Activated T-cell treated with anti-CD3 and anti-CD28 coated beads, Interleukin-2, amount 50 U/mL, for 72 hours (primary cell): ENCODE results near the gene TMEM170A. TPM values are rescaled to one million over a fixed set of nuclear protein-coding genes. Genes with fewer than 3 reads are reported as not detected.
"Not testable (repeated sequence)": the region's sequence is repeated elsewhere in the genome, so short reads cannot be mapped to it uniquely, and the experiment has no call there.

Experiments
- ATAC-seq, 2 donors: fragments of 150-1000 bp; cut with Tn5 transposase; replicated peaks in 1 of 2; 2 replicates each; pipeline ENCODE4 v1.10.0; 2021; ENCODE audit warnings: moderate library complexity in 2 of 2, mild to moderate bottlenecking in 1 of 2
- DNase-seq, 2 donors: peaks; one replicate each; pipeline ENCODE4 v3.0.0; 2021 to 2022; ENCODE audit warnings: mixed read lengths in 1 of 2
- H3K27ac Mint-ChIP-seq: one replicate; pipeline ENCODE4 v1.8.0; 2022; ENCODE audit warnings: mild to moderate bottlenecking, moderate library complexity, mixed read lengths
- H3K27me3 Mint-ChIP-seq: one replicate; pipeline ENCODE4 v1.8.0; 2022; ENCODE audit warnings: low read depth, mixed read lengths
- H3K36me3 Mint-ChIP-seq, 2 donors: one replicate each; pipeline ENCODE4 v1.8.0; 2022; ENCODE audit warnings: mixed read lengths in 2 of 2, mild to moderate bottlenecking in 1 of 2; ENCODE audit not compliant: insufficient read depth in 2 of 2
- H3K4me1 Mint-ChIP-seq: one replicate; pipeline ENCODE4 v1.8.0; 2022; ENCODE audit warnings: low read depth, mixed read lengths
- H3K4me3 Mint-ChIP-seq, 2 donors: one replicate each; pipeline ENCODE4 v1.8.0; 2022; ENCODE audit warnings: mild to moderate bottlenecking in 2 of 2, mixed read lengths in 2 of 2, moderate library complexity in 2 of 2
- H3K9me3 Mint-ChIP-seq, 2 donors: one replicate each; pipeline ENCODE4 v1.8.0; 2022; ENCODE audit warnings: mixed read lengths in 2 of 2
- total RNA-seq, 2 donors: library from RNA; stranded (reverse); gene quantifications; one replicate each; pipeline ENCODE4 v1.2.3, GENCODE V29; 2022

Gene TMEM170A
- total RNA-seq, 2 donors from 2014 or later = 34.8 to 34.9 TPM

DNA sequence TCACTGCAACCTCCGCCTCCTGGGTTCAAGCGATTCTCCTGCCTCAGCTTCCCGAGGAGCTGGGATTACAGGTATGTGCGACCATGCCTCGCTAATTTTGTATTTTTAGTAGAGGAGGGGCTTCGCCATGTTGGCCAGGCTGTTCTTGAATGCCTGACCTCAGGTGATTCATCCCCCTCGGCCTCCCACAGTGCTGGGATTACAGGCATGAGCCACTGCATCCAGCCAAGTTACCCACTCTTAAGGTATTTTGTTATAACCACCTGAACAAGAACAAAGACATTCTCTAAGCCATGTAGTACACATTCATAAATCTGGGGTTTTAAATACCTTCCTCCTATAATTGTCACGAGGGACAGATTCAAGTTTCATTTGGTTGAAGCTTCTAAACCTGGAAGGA, 12.3 kb upstream of the TMEM170A start:
- H3K9me3 Mint-ChIP-seq = no peaks in the 10 kb centered on the region
- peaks cover 17% of the 10 kb centered on the region for H3K27me3 Mint-ChIP-seq
- ATAC-seq = no peak
- no peak overlapping the region for H3K4me3 Mint-ChIP-seq
- peaks cover 3% of the 10 kb centered on the region for H3K4me1 Mint-ChIP-seq
- no peak for DNase-seq
- H3K27ac Mint-ChIP-seq = no peak overlapping the region
- H3K36me3 Mint-ChIP-seq = no peaks in the 10 kb centered on the region

DNA sequence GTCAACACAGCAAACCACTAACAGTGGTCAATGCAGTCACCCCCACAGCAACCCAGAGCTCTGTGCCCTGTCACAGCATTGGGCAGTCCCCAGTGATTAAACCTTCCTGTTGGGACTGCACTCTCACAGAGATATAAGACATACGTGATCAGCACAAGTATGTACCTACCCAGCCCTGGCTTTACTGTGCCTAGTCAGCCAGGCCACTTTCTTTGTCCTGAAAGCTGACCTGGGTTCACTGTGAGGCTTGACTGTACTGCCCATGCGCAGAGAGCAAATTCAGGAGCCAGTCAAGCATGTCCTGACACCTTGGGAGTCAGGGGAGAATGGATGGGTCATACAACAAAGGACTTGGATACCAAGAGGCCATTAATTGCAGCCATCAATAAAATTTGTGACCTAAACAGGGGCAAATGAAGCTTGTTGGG, 10.9 kb upstream of the TMEM170A start:
- H3K4me3 Mint-ChIP-seq = no peak overlapping the region

DNA sequence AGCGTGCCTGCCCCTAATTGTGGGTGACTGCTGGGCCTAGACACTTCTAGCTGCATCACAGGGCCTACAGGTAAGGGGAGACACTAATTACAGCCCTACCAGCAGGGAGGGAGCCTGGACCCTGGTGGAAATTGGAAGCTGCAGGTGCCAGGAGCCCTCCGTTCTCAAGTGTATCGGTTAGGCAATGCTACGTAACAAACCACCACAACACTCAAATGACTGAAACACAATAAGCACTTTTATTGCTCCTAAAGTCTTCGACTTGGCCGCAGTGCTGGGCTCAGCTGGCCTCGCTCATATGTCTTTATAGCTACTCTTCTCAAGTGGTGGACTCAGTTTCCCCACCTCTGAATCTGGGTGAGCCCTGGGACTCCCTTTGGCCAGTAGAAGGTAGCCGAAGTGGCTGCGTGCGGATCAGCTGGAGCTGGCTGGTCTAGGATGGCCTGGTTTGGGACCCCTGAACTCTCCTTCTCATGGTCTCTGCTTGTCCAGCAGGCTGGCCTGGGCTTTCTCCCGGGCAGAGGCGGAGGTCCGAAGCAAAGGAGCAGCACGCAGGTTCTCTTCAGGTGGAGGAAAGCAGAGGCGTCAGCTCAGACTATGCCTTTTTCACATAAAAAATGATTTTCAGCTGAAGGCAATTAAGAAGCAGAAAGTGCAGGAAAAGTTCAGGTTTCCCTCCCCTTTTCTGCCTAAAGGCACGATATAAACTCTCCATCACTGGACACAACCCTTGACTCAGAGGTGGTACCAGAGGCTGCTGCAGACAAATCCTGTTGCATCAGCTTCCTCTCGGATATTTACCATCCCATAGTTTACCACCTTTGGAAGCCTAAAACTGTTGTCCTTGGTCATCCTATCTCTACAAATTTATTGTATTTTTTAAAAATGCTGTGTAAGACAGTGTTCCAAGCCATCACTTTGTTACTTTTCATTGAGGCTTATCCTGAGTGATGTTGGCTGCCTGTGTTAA, 8.7 kb upstream of the TMEM170A start:
- Mint-ChIP-seq H3K4me3 (no peak overlapping the region), H3K9me3 (no peaks in the 10 kb centered on the region), H3K27ac (no peak overlapping the region), H3K27me3 (peaks cover 12% of the 10 kb centered on the region), H3K36me3 (no peaks in the 10 kb centered on the region), H3K4me1 (peaks cover 6% of the 10 kb centered on the region)
- no peak for DNase-seq
- no peak for ATAC-seq

More for the DNA sequence above, 10.9 kb upstream of the TMEM170A start:
- Mint-ChIP-seq H3K27ac (no peak overlapping the region), H3K27me3 (peaks cover 12% of the 10 kb centered on the region), H3K4me1 (peaks cover 6% of the 10 kb centered on the region), H3K9me3 (no peaks in the 10 kb centered on the region), H3K36me3 (no peaks in the 10 kb centered on the region)
- ATAC-seq (peak; percentile 52 to 81), DNase-seq (no peak)

DNA sequence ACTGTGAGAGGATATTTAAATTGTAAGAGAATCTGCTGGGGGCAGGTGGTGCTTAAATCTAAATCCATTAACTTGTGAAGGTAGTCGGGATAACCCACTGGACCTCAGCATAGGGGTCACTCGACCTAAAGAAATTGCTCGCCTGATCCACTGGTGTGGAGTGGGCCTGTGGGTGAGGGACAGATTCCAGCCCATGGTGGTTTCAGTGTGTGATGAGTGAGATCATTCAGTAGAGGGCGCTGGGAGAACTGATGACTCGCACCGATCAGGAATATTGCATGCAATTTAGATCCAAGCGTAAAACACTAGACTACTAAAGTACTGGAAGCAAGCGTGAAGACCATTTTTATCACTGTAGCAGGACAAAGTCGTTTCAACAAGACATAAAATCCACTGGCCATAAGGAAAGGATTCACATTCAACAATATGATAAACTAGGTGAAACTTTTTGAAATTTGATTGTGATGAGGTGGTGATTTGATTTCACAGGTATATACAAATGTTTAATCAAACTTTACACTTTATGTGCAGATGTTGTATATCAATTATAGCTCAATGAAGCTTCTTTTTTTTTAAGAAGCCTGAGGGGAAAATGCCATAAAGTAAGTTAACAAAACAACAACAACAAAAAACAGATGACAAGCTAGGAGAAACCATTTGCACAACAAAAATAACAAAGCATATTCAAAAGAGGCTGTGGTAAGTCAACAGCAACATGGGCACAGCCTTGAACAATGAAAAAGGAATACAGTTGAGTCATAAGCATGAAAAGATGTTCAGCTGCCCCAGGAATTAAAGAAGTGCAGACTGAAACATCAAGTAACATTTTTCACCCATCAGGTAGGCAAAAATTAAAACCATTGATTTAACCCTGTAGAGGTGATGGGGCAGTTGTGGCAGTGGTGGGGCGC, 7.5 kb upstream of the TMEM170A start:
- no peak overlapping the region for H3K4me3 Mint-ChIP-seq
- no peak overlapping the region for H3K27ac Mint-ChIP-seq
- peaks cover 6% of the 10 kb centered on the region for H3K4me1 Mint-ChIP-seq
- no peaks in the 10 kb centered on the region for H3K36me3 Mint-ChIP-seq
- DNase-seq = peak; percentile 26 to 45
- peaks cover 3% of the 10 kb centered on the region for H3K27me3 Mint-ChIP-seq
- ATAC-seq = peak; percentile 66 to 68
- H3K9me3 Mint-ChIP-seq = no peaks in the 10 kb centered on the region

DNA sequence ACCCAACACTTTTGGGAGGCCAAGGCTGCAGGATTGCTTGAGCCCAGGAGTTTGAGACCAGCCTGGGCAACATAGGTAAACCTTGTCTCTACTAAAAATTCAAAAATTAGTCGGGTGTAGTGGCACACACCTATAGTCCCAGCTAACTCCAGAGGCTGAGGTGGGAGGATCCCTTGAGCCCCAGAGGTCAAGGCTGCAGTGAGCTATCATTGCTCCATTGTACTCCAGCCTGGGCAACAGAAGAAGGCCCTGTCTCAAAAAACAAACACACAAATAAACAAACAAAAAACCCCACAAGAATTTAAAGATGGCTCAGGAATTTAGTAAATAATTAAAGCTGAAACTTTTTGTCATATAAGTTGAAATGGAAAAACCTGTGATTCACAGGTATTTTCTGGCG, 2.3 kb upstream of the TMEM170A start:
- ATAC-seq = no peak
- no peaks in the 10 kb centered on the region for H3K27me3 Mint-ChIP-seq
- no peak overlapping the region for H3K27ac Mint-ChIP-seq
- no peaks in the 10 kb centered on the region for H3K9me3 Mint-ChIP-seq
- H3K36me3 Mint-ChIP-seq = peaks cover 5 to 6% of the 10 kb centered on the region in 2 donors
- no peak for DNase-seq
- H3K4me3 Mint-ChIP-seq = no peak overlapping the region
- H3K4me1 Mint-ChIP-seq = peaks cover 29% of the 10 kb centered on the region

DNA sequence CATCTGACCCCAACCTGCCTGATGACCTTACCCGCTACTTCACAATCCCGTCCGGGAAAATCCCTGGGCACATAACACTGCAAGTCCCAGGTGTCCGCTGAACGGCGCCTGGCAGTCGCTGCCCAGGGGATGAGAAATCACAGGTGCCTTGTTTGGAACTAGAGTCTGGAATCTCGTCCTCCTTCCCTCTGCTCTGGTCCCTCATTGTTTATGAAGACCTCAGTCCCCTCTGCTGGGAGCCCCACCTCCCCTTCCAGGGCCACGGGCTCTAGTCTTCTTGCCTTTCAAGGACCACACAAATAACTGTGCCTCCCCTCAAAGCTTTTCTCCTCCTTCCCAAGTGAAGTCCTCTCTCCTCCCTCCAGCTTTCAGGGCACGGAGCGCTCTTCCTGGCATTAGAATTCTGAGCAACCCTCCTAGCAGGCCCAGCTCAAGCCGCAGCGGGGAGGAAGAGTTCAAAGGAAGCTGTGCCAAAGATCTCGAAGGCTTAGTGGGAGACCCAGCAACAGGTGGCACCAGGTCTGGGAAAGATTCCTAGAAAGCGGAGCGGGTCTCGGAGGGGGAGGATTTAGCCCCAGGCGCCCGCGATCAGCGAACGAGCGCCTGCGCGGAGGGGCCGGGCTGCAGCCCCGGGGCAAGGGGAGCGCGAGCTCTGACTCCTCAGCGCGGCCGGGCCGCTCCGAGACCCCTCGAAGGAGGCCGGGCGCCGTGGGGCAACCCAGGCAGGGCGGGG, 934 bp downstream of the TMEM170A start:
- H3K9me3 Mint-ChIP-seq, H3K27me3 Mint-ChIP-seq: not testable (repeated sequence)
- peak; percentile 1 to 5 for ATAC-seq
- DNase-seq = peak; percentile 36 to 49
- peak overlapping the region; percentile 95 for H3K27ac Mint-ChIP-seq
- H3K4me3 Mint-ChIP-seq = peak overlapping the region; percentile 83 to 98
- peaks cover 50% of the 10 kb centered on the region for H3K4me1 Mint-ChIP-seq
- peaks cover 6 to 12% of the 10 kb centered on the region in 2 donors for H3K36me3 Mint-ChIP-seq

DNA sequence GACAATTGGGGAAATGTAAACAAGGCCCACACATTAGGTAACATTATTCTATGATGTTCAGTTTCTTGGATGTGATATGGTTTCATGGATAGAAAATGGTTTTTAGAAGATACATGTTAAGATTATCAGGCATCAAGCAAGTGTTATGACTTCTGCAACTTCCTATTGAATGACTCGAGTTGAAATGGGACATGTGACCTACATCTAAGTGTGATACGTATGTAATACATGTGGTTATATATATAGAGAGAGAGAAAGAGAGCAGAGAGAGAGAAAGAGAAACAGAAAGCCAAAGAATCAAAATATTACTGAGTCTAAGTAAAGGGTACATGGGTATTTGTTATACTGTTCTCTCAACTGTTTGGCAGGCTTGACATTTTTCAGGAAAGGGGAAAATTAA, 1.7 kb downstream of the TMEM170A start:
- H3K36me3 Mint-ChIP-seq = peaks cover 6 to 12% of the 10 kb centered on the region in 2 donors
- H3K27me3 Mint-ChIP-seq = no peaks in the 10 kb centered on the region
- ATAC-seq (peak; percentile 26 to 36), DNase-seq (no peak)
- peaks cover 0 to 2% of the 10 kb centered on the region in 2 donors for H3K9me3 Mint-ChIP-seq
- peak overlapping the region; percentile 83 to 98 for H3K4me3 Mint-ChIP-seq
- peaks cover 56% of the 10 kb centered on the region for H3K4me1 Mint-ChIP-seq
- H3K27ac Mint-ChIP-seq = peak overlapping the region; percentile 76

DNA sequence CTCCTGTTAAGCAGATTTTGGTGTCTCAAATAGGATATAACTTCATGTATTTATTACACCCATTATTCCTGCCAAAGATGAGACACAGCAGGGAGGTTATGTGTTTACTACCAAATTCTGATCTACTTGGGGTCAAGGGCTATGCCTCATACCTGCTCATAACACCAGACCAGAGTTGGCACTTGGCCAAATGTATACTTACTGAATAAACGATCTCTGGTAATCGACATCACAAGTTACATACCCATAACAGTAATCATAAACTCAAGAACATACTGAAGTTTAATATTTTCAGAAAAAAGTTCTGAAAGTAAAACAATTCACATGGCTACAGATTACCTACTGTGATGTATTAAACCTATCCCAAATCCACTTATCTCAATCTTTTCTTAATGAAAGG, 2.9 kb downstream of the TMEM170A start:
- peaks cover 56% of the 10 kb centered on the region for H3K4me1 Mint-ChIP-seq
- no peaks in the 10 kb centered on the region for H3K27me3 Mint-ChIP-seq
- H3K4me3 Mint-ChIP-seq = peak overlapping the region in 1 of 2 donors; percentile 83
- no peak for ATAC-seq
- H3K9me3 Mint-ChIP-seq = peaks cover 0 to 2% of the 10 kb centered on the region in 2 donors
- no peak for DNase-seq
- H3K36me3 Mint-ChIP-seq = peaks cover 6 to 12% of the 10 kb centered on the region in 2 donors
- peak overlapping the region; percentile 8 for H3K27ac Mint-ChIP-seq

DNA sequence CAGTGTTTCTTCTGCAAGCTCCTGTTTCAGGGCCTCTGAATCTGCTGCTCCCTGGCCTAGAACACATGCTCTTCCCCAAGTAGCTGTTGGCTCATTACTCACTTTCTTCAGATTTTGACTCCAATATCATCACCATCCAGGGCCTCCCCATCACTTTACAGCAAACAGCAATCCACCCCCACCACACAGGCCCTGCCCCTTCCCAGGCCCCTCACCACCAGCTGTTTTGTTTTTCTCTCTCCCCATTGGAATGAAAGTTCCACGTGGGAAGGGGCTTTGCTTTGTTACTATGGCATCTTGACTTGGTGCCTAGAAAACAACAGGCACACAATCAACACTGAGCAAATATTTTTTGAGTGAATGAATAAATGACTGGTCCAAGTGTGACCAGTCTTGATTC, 4.0 kb downstream of the TMEM170A start:
- Mint-ChIP-seq H3K27me3 (no peaks in the 10 kb centered on the region), H3K4me1 (peaks cover 56% of the 10 kb centered on the region), H3K27ac (peak overlapping the region; percentile 54), H3K36me3 (peaks cover 6 to 12% of the 10 kb centered on the region in 2 donors), H3K4me3 (no peak overlapping the region), H3K9me3 (peaks cover 0 to 2% of the 10 kb centered on the region in 2 donors)
- ATAC-seq (no peak), DNase-seq (no peak)

DNA sequence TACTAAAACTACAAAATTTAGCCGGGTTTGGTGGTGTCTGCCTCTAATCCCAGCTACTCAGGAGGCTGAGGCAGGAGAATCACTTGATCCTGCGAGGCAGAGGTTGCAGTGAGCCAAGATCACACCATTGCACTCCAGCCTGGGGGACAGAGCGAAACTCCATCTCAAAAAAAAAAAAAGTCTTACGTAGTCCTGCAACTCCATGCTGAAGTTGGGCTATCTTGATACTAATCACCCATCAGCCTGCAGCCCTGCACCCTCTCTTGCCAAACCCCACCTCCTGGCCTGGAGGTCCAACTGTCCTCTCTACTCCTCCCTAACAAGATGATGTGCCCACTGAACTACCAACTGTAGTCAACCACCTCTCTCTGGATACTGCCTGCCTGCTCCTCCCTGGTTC, 4.8 kb downstream of the TMEM170A start:
- Mint-ChIP-seq H3K9me3 (peaks cover 0 to 2% of the 10 kb centered on the region in 2 donors), H3K4me1 (peaks cover 53% of the 10 kb centered on the region), H3K27me3 (no peaks in the 10 kb centered on the region), H3K36me3 (peaks cover 6 to 12% of the 10 kb centered on the region in 2 donors), H3K27ac (peak overlapping the region; percentile 12), H3K4me3 (no peak overlapping the region)
- DNase-seq = no peak
- no peak for ATAC-seq

DNA sequence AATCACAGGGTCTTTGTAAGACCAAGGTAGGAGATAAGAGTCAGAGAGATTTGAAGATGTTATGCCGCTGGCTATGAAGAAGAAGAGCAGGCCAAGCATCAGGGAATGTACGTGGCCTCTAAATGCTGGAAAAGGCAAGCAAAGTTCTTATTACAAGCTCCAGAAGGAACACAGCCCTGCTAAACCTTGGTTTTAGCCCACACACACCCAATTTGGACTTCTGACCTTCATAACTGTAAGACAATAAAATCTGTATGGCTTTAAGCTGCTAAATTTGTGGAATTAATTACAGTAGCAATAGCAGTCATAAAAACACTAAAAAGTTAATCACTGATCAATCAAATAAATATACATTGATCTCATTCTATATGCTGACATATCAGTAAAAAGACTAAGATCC, 6.0 kb downstream of the TMEM170A start:
- peaks cover 0 to 2% of the 10 kb centered on the region in 2 donors for H3K9me3 Mint-ChIP-seq
- no peak overlapping the region for H3K4me3 Mint-ChIP-seq
- peaks cover 54% of the 10 kb centered on the region for H3K4me1 Mint-ChIP-seq
- H3K36me3 Mint-ChIP-seq = peaks cover 3 to 10% of the 10 kb centered on the region in 2 donors
- no peak for DNase-seq
- ATAC-seq = no peak
- no peak overlapping the region for H3K27ac Mint-ChIP-seq
- H3K27me3 Mint-ChIP-seq = no peaks in the 10 kb centered on the region

DNA sequence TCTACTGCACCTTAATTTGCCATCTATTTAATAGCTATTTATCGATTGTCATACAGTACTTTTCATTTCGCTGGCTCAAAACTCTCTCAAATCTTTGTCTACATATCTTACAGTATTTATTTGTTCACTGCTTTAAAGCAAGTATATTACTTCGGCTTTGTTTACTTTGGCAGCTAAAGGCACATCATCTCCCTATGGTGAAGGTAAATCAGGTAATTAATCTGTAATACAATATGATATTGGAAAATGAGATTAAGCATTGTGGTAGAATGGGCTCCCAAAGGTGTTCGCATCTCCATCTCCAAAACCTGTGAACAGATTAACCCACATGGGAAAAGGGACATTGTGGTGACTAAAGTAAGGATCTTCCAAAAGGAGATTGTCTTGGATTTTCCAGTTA, 6.5 kb downstream of the TMEM170A start:
- Mint-ChIP-seq H3K4me1 (peaks cover 54% of the 10 kb centered on the region), H3K27ac (no peak overlapping the region)
- ATAC-seq = no peak

More for the DNA sequence above, 6.5 kb downstream of the TMEM170A start:
- DNase-seq = no peak
- Mint-ChIP-seq H3K27me3 (no peaks in the 10 kb centered on the region), H3K4me3 (no peak overlapping the region), H3K9me3 (peaks cover 0 to 2% of the 10 kb centered on the region in 2 donors), H3K36me3 (peaks cover 3 to 10% of the 10 kb centered on the region in 2 donors)
